GM12892 (cell line): ENCODE measurements around the gene ITFG1.

Experiments
- POLR2A ChIP-seq: IDR thresholded peaks from 2 replicates; pipeline ENCODE4 v1.6.1; 2011; ENCODE audit warnings: low read depth, low read length, control low read depth
- POLR2AphosphoS5 ChIP-seq: IDR thresholded peaks from 2 replicates; pipeline ENCODE4 v1.6.1; 2011; ENCODE audit warnings: low read depth, low read length, control low read depth
- TAF1 ChIP-seq: IDR thresholded peaks from 2 replicates; pipeline ENCODE4 v1.6.1; 2011; ENCODE audit warnings: low read depth, mild to moderate bottlenecking, control low read depth, low read length, borderline replicate concordance

- TF ChIP-seq POLR2A = no peak
- no peak for TF ChIP-seq POLR2AphosphoS5
- TF ChIP-seq TAF1 = no peak
Measured at GRCh38 chr16:47180073-47180472, 280.8 kb downstream of the ITFG1 start.
